ENCODE measurements around the gene EFNA5. TPM values are rescaled to one million over a fixed set of nuclear protein-coding genes. Genes with fewer than 3 reads are reported as not detected.

EFNA5 gene
- total and polyA plus RNA-seq, 10 of the 15 experiments (the other 5 are each of a cell fraction or from before 2014, with no cell fraction given): 0.19 to 12.6 (median 3.9) TPM

- in situ Hi-C loops (cut with MboI): no loop called here
Observed at GRCh38 chr5:107577394-107577950, 93.3 kb downstream of the EFNA5 start.

More at GRCh38 chr5:107577394-107577950, 93.3 kb downstream of the EFNA5 start:
- SMC1A ChIA-PET (ENCODE audit: uncharacterized antibody, unreplicated experiment): interaction anchor here (0.5 to 1.5 kb wide), 10 partner anchors 18 to 515 kb away, joined by 3 to 6 read pairs (median 4); no protein-coding TSS in a partner anchor
- no peak overlapping the region for H3K9ac ChIP-seq (ENCODE audit: control insufficient read depth, insufficient read depth, low read length)
- H3K27ac ChIP-seq (ENCODE audit: control insufficient read depth, insufficient read depth): peak overlapping the region; percentile 21; the same call in 1 of the 2 replicates
- no TSS peak for BruUV-seq (replicated peaks)
- intact Hi-C loops (cut with micrococcal nuclease; ENCODE audit: unreplicated experiment): loop anchor here (10.0 kb wide), 1 partner anchor 767 kb away; no protein-coding TSS in a partner anchor
- DNase-seq (ENCODE audit: low read depth, low spot score) (no peak), FAIRE-seq (no peak), ATAC-seq (no peak; the same call in none of the 3 replicates)
- no peaks in the 10 kb centered on the region for H3K36me3 ChIP-seq (ENCODE audit: control insufficient read depth in 2 of 2, insufficient read depth in 2 of 2, low read length in 1 of 2)
- POLR2A ChIA-PET: interaction anchor here (1.0 to 1.2 kb wide), 4 partner anchors 19 to 186 kb away, joined by 3 to 4 read pairs (median 4); no protein-coding TSS in a partner anchor
- H3K4me3 ChIP-seq: no peak overlapping the region
- no peaks in the 10 kb centered on the region for H4K20me1 ChIP-seq (ENCODE audit: control insufficient read depth, insufficient read depth)
- no peak overlapping the region for H2AFZ ChIP-seq (ENCODE audit: control insufficient read depth, low read depth, low read length)
- H3K79me2 ChIP-seq (ENCODE audit: control insufficient read depth, insufficient read depth, low read length): peaks cover 43% of the 10 kb centered on the region
- H3K9me3 ChIP-seq (replicated peaks; ENCODE audit: control insufficient read depth, insufficient read depth, low read length): no peaks in the 10 kb centered on the region
- peak overlapping the region; percentile 1; the same call in 1 of the 2 replicates for H3K4me2 ChIP-seq (ENCODE audit: control insufficient read depth, insufficient read depth)
- H3K27me3 ChIP-seq (replicated peaks in 1 of 2; ENCODE audit: control insufficient read depth in 2 of 2, insufficient read depth in 2 of 2, low read length in 1 of 2): no peaks in the 10 kb centered on the region
- peaks cover 7% of the 10 kb centered on the region for H3K4me1 ChIP-seq (ENCODE audit: control insufficient read depth, insufficient read depth, low read length)
- TF ChIP-seq ATF2 (IDR thresholded peaks at IDR 0.05; ENCODE audit: low read length) (no peak), ZBTB33 (IDR thresholded peaks at IDR 0.05) (no peak), IRF3 (IDR thresholded peaks at IDR 0.05) (no peak), SIX5 (IDR thresholded peaks at IDR 0.05; ENCODE audit: low read depth, low read length, severe bottlenecking) (no peak), ZNF622 (IDR thresholded peaks at IDR 0.05) (no peak), CREM (IDR thresholded peaks at IDR 0.05; ENCODE audit: low read depth) (no peak; the same call in 1 of the 2 replicates), ZNF207 (IDR thresholded peaks at IDR 0.05; ENCODE audit: borderline replicate concordance) (no peak), TBL1XR1 (IDR thresholded peaks at IDR 0.05; ENCODE audit: low read depth, low read length) (no peak), STAT3 (IDR thresholded peaks at IDR 0.05; ENCODE audit: low read depth, low read length) (no peak), RAD51 (IDR thresholded peaks at IDR 0.05) (no peak), TAF1 (IDR thresholded peaks at IDR 0.05; ENCODE audit: borderline replicate concordance, low read depth, low read length) (no peak), GABPA (IDR thresholded peaks at IDR 0.05; ENCODE audit: low read depth) (no peak), BHLHE40 (IDR thresholded peaks at IDR 0.05; ENCODE audit: borderline replicate concordance in 1 of 2, low read depth in 2 of 2, low read length in 1 of 2) (no peak), CBX3 (IDR thresholded peaks at IDR 0.05; ENCODE audit: borderline replicate concordance, low read depth) (no peak), ZBED1 (IDR thresholded peaks at IDR 0.05; ENCODE audit: borderline replicate concordance) (no peak), ZNF687 (IDR thresholded peaks at IDR 0.05) (no peak)
- 48% methylated on average over 8 of the region's 8 CpGs for WGBS (ENCODE audit: insufficient coverage, insufficient replicate concordance, low lambda C conversion rate, missing lambda C conversion rate)
- CTCF ChIA-PET: interaction anchor here (1.2 kb wide), 2 partner anchors 20 to 97 kb away, joined by 3 to 4 read pairs; no protein-coding TSS in a partner anchor
- RAD21 ChIA-PET (ENCODE audit: unreplicated experiment): interaction anchor here (0.9 to 1.7 kb wide), 6 partner anchors 83 to 188 kb away, joined by 3 to 6 read pairs (median 3); no protein-coding TSS in a partner anchor
